PC-9 (cell line): ENCODE measurements around the gene TMEM139. TPM values are rescaled to one million over a fixed set of nuclear protein-coding genes. Genes with fewer than 3 reads are reported as not detected.

Experiments used
- BruUV-seq: library from RNA; stranded (reverse); fragments of 400-500 nt; replicated peaks from 2 replicates; lab custom pipeline; 2021; lab: Mats Ljungman, UMichigan
- CTCF ChIA-PET: fragments of 300-600 bp; sonication (Branson Sonifier 250); formaldehyde crosslinking; loops from one replicate; lab custom pipeline; 2022; ENCODE audit warnings: antibody characterized with exemption; lab: Charles Lee
- POLR2A ChIA-PET: fragments of 300-600 bp; sonication (Branson Sonifier 250); formaldehyde crosslinking; loops from one replicate; lab custom pipeline; 2022; ENCODE audit warnings: antibody characterized with exemption; ENCODE audit not compliant: unreplicated experiment; lab: Charles Lee
- DNase-seq, 2 experiments: peaks; one replicate each; pipeline versions ENCODE4 v3.0.0 to v3.0.0-alpha.2; 2015 to 2022; ENCODE audit warnings: mixed read lengths in 1 of 2
- H2AFZ ChIP-seq: fragments of 200-600 bp; sonication (generic); 2 replicates; pipeline ENCODE4 v1.8.1; 2017; ENCODE audit warnings: antibody characterized with exemption
- H3F3A ChIP-seq: fragments of 200-600 bp; sonication (generic); 2 replicates; pipeline ENCODE4 v1.8.1; 2017; ENCODE audit warnings: antibody characterized with exemption, mild to moderate bottlenecking, low read depth; ENCODE audit not compliant: insufficient read depth
- H3K27ac ChIP-seq: fragments of 200-600 bp; sonication (generic); 2 replicates; pipeline ENCODE4 v1.6.1; 2016; ENCODE audit warnings: mixed run types
- H3K27me3 ChIP-seq: fragments of 200-600 bp; sonication (generic); 2 replicates; pipeline ENCODE4 v1.6.1; 2016; ENCODE audit warnings: low read depth, mixed run types; ENCODE audit not compliant: insufficient read depth
- H3K36me3 ChIP-seq: fragments of 200-600 bp; sonication (generic); 2 replicates; pipeline ENCODE4 v1.6.1; 2016; ENCODE audit warnings: low read depth, mixed run types
- H3K4me1 ChIP-seq: fragments of 200-600 bp; sonication (generic); replicated peaks from 2 replicates; pipeline ENCODE4 v1.6.1; 2016; ENCODE audit warnings: mixed run types; ENCODE audit not compliant: insufficient read depth
- H3K4me2 ChIP-seq: fragments of 200-600 bp; sonication (generic); 2 replicates; pipeline ENCODE4 v1.6.1; 2017; ENCODE audit warnings: mixed run types
- H3K4me3 ChIP-seq: fragments of 200-600 bp; sonication (generic); 2 replicates; pipeline ENCODE4 v1.6.1; 2016; ENCODE audit warnings: mixed run types
- H3K79me2 ChIP-seq: fragments of 200-600 bp; sonication (generic); 2 replicates; pipeline ENCODE4 v1.6.1; 2017; ENCODE audit warnings: low read depth, mixed run types
- H3K9me2 ChIP-seq: fragments of 200-600 bp; sonication (generic); 2 replicates; pipeline ENCODE4 v1.8.1; 2017; ENCODE audit warnings: mild to moderate bottlenecking; ENCODE audit not compliant: insufficient read depth
- H3K9me3 ChIP-seq: fragments of 200-600 bp; sonication (generic); 2 replicates; pipeline ENCODE4 v1.8.1; 2016; ENCODE audit warnings: low read depth; ENCODE audit not compliant: insufficient read depth
- H4K20me1 ChIP-seq: fragments of 200-600 bp; sonication (generic); 2 replicates; pipeline ENCODE4 v1.8.1; 2017; ENCODE audit not compliant: insufficient read depth
- EZH2 ChIP-seq: fragments of 200-600 bp; sonication (generic); IDR thresholded peaks from 2 replicates; pipeline ENCODE4 v1.8.0; 2017; ENCODE audit warnings: antibody characterized with exemption, low read depth
- intact Hi-C: fragments of 100-400 bp; cut with micrococcal nuclease; formaldehyde crosslinking; loops from one replicate; pipeline ENCODE4 v1.10.0; 2022; ENCODE audit not compliant: unreplicated experiment
- total RNA-seq: library from RNA; stranded (reverse); gene quantifications from 2 replicates; pipeline ENCODE4 v1.2.3, GENCODE V29; 2021
- TF ChIP-seq, protein P1 (sequence below): fragments of 200-600 bp; sonication (generic); conservative IDR thresholded peaks from 2 replicates; pipeline ENCODE4 v1.6.1; 2017; ENCODE audit warnings: mixed run types, antibody characterized with exemption, mild to moderate bottlenecking, moderate library complexity

The TMEM139 gene
- total RNA-seq, 1 experiment from 2014 or later, result 131 TPM

GRCh38 chr7:143265017-143265693 lies 19.6 kb upstream of the TMEM139 start:
- Histone ChIP-seq H2AFZ (no peak overlapping the region), H4K20me1 (no peaks in the 10 kb centered on the region), H3K4me3 (peak overlapping the region; percentile 90; the same call in 1 of the 2 replicates), H3K36me3 (peaks cover 35% of the 10 kb centered on the region), H3F3A (peaks cover 30% of the 10 kb centered on the region), H3K27ac (no peak overlapping the region), H3K9me2 (no peaks in the 10 kb centered on the region), H3K4me1 (peaks cover 32% of the 10 kb centered on the region), H3K27me3 (no peaks in the 10 kb centered on the region), H3K9me3 (no peaks in the 10 kb centered on the region), H3K4me2 (peak overlapping the region; percentile 93), H3K79me2 (peaks cover 34% of the 10 kb centered on the region)
- DNase-seq, result no peak
- ChIA-PET POLR2A (interaction anchor here (0.7 kb wide), 1 partner anchor 300 kb away, joined by 36 read pairs; no protein-coding TSS in a partner anchor), CTCF (interaction anchor here (0.6 to 0.7 kb wide), 3 partner anchors 30 to 116 kb away, joined by 3 to 13 read pairs (median 7); no protein-coding TSS in a partner anchor)
- no TSS peak for BruUV-seq
- no peak for TF ChIP-seq EZH2
- TF ChIP-seq, protein P1, sequence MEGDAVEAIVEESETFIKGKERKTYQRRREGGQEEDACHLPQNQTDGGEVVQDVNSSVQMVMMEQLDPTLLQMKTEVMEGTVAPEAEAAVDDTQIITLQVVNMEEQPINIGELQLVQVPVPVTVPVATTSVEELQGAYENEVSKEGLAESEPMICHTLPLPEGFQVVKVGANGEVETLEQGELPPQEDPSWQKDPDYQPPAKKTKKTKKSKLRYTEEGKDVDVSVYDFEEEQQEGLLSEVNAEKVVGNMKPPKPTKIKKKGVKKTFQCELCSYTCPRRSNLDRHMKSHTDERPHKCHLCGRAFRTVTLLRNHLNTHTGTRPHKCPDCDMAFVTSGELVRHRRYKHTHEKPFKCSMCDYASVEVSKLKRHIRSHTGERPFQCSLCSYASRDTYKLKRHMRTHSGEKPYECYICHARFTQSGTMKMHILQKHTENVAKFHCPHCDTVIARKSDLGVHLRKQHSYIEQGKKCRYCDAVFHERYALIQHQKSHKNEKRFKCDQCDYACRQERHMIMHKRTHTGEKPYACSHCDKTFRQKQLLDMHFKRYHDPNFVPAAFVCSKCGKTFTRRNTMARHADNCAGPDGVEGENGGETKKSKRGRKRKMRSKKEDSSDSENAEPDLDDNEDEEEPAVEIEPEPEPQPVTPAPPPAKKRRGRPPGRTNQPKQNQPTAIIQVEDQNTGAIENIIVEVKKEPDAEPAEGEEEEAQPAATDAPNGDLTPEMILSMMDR, result no peak
- intact Hi-C loops, result no loop called here

GRCh38 chr7:143269251-143269650 lies 15.5 kb upstream of the TMEM139 start:
- ChIA-PET CTCF (interaction anchor here (0.5 kb wide), 1 partner anchor 22 kb away, joined by 4 read pairs; no protein-coding TSS in a partner anchor), POLR2A (interaction anchor here (0.6 kb wide), 2 partner anchors 10 to 16 kb away, joined by 3 read pairs; no protein-coding TSS in a partner anchor)
- intact Hi-C loops, result no loop called here
- H3F3A ChIP-seq, result peaks cover 32% of the 10 kb centered on the region
- no peaks in the 10 kb centered on the region for H3K9me3 ChIP-seq
- no peak for DNase-seq
- no peak for TF ChIP-seq EZH2
- TF ChIP-seq, protein P1, result no peak
- H2AFZ ChIP-seq, result no peak overlapping the region
- H3K27ac ChIP-seq, result no peak overlapping the region
- no peaks in the 10 kb centered on the region for H3K27me3 ChIP-seq
- peaks cover 14% of the 10 kb centered on the region for H3K4me1 ChIP-seq
- H3K9me2 ChIP-seq, result no peaks in the 10 kb centered on the region
- no TSS peak for BruUV-seq
- no peaks in the 10 kb centered on the region for H4K20me1 ChIP-seq
- H3K79me2 ChIP-seq, result peaks cover 21% of the 10 kb centered on the region
- H3K36me3 ChIP-seq, result peaks cover 35% of the 10 kb centered on the region
- no peak overlapping the region for H3K4me3 ChIP-seq
- no peak overlapping the region for H3K4me2 ChIP-seq

DNA sequence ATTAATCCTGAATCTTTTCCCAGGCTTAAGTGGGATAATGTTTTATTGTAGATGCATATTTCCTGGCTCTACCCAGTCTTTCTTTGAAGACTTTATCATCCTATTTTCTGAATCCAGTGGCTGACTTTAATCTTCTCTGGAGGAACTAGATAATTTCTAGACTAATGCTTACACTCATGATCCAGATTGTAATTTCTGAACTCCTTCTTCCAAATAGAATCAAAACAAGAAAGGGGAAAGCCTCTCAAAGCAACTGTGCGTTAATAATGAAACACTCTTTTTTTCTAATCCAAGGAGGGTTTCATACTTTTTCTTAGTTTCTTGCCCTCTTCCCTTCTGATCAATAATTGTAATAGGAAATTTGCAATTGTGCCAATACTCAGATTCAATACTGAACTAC lies 13.5 kb upstream of the TMEM139 start:
- no peak overlapping the region for H3K4me3 ChIP-seq
- H3K4me1 ChIP-seq, result no peaks in the 10 kb centered on the region
- intact Hi-C loops, result no loop called here
- POLR2A ChIA-PET, result interaction anchor here (0.6 to 0.7 kb wide), 3 partner anchors 12 to 25 kb away, joined by 5 to 11 read pairs (median 11); no protein-coding TSS in a partner anchor
- no peak overlapping the region for H3K27ac ChIP-seq
- peaks cover 1% of the 10 kb centered on the region for H3K79me2 ChIP-seq
- peaks cover 24% of the 10 kb centered on the region for H3K36me3 ChIP-seq
- no peak overlapping the region for H3K4me2 ChIP-seq
- no peaks in the 10 kb centered on the region for H3K27me3 ChIP-seq
- DNase-seq, result no peak
- no peaks in the 10 kb centered on the region for H3K9me3 ChIP-seq
- CTCF ChIA-PET, result interaction anchor here (0.6 kb wide), 1 partner anchor 31 kb away, joined by 4 read pairs; no protein-coding TSS in a partner anchor
- no peaks in the 10 kb centered on the region for H3K9me2 ChIP-seq
- H2AFZ ChIP-seq, result no peak overlapping the region
- peaks cover 22% of the 10 kb centered on the region for H3F3A ChIP-seq
- BruUV-seq, result no TSS peak
- no peaks in the 10 kb centered on the region for H4K20me1 ChIP-seq
- no peak for TF ChIP-seq EZH2
